GM23248 (cell line): ENCODE results near the gene SLC6A2. TPM values are rescaled to one million over a fixed set of nuclear protein-coding genes. Genes with fewer than 3 reads are reported as not detected.
A peak's percentile ranks its signal among the peaks of the same experiment; 100 is the strongest.

Experiments used
- DNase-seq: peaks from one replicate; pipeline ENCODE4 v3.0.0-alpha.2; 2015
- H2AFZ ChIP-seq: fragments of 200-600 bp; sonication (generic); 2 replicates; pipeline ENCODE4 v1.6.1; 2016; ENCODE audit warnings: antibody characterized with exemption
- H3F3A ChIP-seq: fragments of 200-600 bp; sonication (generic); 2 replicates; pipeline ENCODE4 v1.6.1; 2016; ENCODE audit warnings: mild to moderate bottlenecking, antibody characterized with exemption, mixed run types; ENCODE audit not compliant: insufficient read depth
- H3K27ac ChIP-seq: fragments of 200-600 bp; sonication (generic); 2 replicates; pipeline ENCODE4 v1.5.1; 2016; ENCODE audit warnings: mild to moderate bottlenecking
- H3K27me3 ChIP-seq: fragments of 200-600 bp; sonication (generic); replicated peaks from 2 replicates; pipeline ENCODE4 v1.6.1; 2016; ENCODE audit warnings: mild to moderate bottlenecking; ENCODE audit not compliant: insufficient read depth
- H3K36me3 ChIP-seq: fragments of 200-600 bp; sonication (generic); 2 replicates; pipeline ENCODE4 v1.6.1; 2016; ENCODE audit warnings: low read depth, mild to moderate bottlenecking
- H3K4me1 ChIP-seq: fragments of 200-600 bp; sonication (generic); 2 replicates; pipeline ENCODE4 v1.6.1; 2016; ENCODE audit warnings: mild to moderate bottlenecking; ENCODE audit not compliant: insufficient read depth
- H3K4me2 ChIP-seq: fragments of 200-600 bp; sonication (generic); one replicate; pipeline ENCODE4 v1.6.1; 2016; ENCODE audit warnings: mild to moderate bottlenecking; ENCODE audit not compliant: unreplicated experiment
- H3K4me3 ChIP-seq: fragments of 200-600 bp; sonication (generic); 2 replicates; pipeline ENCODE4 v1.5.1; 2016; ENCODE audit warnings: mild to moderate bottlenecking
- H3K79me2 ChIP-seq: fragments of 200-600 bp; sonication (generic); 2 replicates; pipeline ENCODE4 v1.6.1; 2016; ENCODE audit warnings: mild to moderate bottlenecking; ENCODE audit not compliant: insufficient read depth
- H3K9ac ChIP-seq: fragments of 200-600 bp; sonication (generic); 2 replicates; pipeline ENCODE4 v1.6.1; 2016; ENCODE audit warnings: mild to moderate bottlenecking
- H3K9me2 ChIP-seq: fragments of 200-600 bp; sonication (generic); 2 replicates; pipeline ENCODE4 v1.6.1; 2016; ENCODE audit warnings: mixed run types, mild to moderate bottlenecking, moderate library complexity; ENCODE audit not compliant: insufficient read depth
- H3K9me3 ChIP-seq: fragments of 200-600 bp; sonication (generic); one replicate; pipeline ENCODE4 v1.6.1; 2017; ENCODE audit warnings: low read depth
- H4K20me1 ChIP-seq: fragments of 200-600 bp; sonication (generic); 2 replicates; pipeline ENCODE4 v1.6.0; 2016; ENCODE audit not compliant: insufficient read depth
- EZH2 ChIP-seq: fragments of 200-600 bp; sonication (generic); IDR thresholded peaks from 2 replicates; pipeline ENCODE4 v1.6.1; 2018; ENCODE audit warnings: antibody characterized with exemption, mild to moderate bottlenecking; ENCODE audit not compliant: insufficient read depth, poor library complexity, severe bottlenecking
- EZH2phosphoT487 ChIP-seq: fragments of 200-600 bp; sonication (generic); IDR thresholded peaks from 2 replicates; pipeline ENCODE4 v1.6.1; 2018; ENCODE audit warnings: antibody characterized with exemption, moderate library complexity, mild to moderate bottlenecking, low read depth; ENCODE audit not compliant: insufficient read depth
- WGBS, 2 experiments: methylation state at CpG; one replicate each; pipeline ENCODE4 v1.1.6; 2015 to 2017; ENCODE audit warnings: low lambda C conversion rate in 2 of 2, low coverage in 1 of 2; ENCODE audit errors: missing lambda C conversion rate in 2 of 2; 5-methylcytosine and 5-hydroxymethylcytosine counted together
- in situ Hi-C: fragments of 300-500 bp; cut with MboI; formaldehyde crosslinking; loops from 2 replicates; pipeline ENCODE4 v1.15.0; 2020
- polyA plus RNA-seq: library from polyadenylated mRNA; unstranded; fragments of >200 nt; fragmentation: Nextera tagmentation; extraction: Ambion mirVana; gene quantifications from 2 replicates; pipeline ENCODE4 v1.2.1, GENCODE V29; 2016
- total RNA-seq: library from RNA; depleted of rRNA; stranded (reverse); fragments of >200 nt; shearing (Covaris generic); gene quantifications from 2 replicates; pipeline ENCODE4 v1.2.3, GENCODE V29; 2014

The SLC6A2 gene
- total and polyA plus RNA-seq, 2 experiments from 2014 or later, result not detected

- peaks cover 9% of the 10 kb centered on the region for H3K4me1 ChIP-seq
- H4K20me1 ChIP-seq, result no peaks in the 10 kb centered on the region
- no peaks in the 10 kb centered on the region for H3K36me3 ChIP-seq
- WGBS, 2 experiments, result 70 to 75% methylated on average over 10 to 11 of the region's 11 CpGs
- no peak overlapping the region for H3K4me2 ChIP-seq
- no peak for TF ChIP-seq EZH2phosphoT487
- no peak for TF ChIP-seq EZH2
- H3F3A ChIP-seq, result no peaks in the 10 kb centered on the region
- peaks cover 22% of the 10 kb centered on the region for H3K27me3 ChIP-seq
- peak; percentile 19 for DNase-seq
- no peak overlapping the region for H3K9ac ChIP-seq
- in situ Hi-C loops, result no loop called here
- H2AFZ ChIP-seq, result no peak overlapping the region
- H3K79me2 ChIP-seq, result no peaks in the 10 kb centered on the region
- no peak overlapping the region for H3K27ac ChIP-seq
- H3K9me3 ChIP-seq, result no peaks in the 10 kb centered on the region
- H3K4me3 ChIP-seq, result no peak overlapping the region
- H3K9me2 ChIP-seq, result no peaks in the 10 kb centered on the region
These were observed 12.4 kb upstream of the SLC6A2 start for GRCh38 chr16:55643161-55643970.

- H3K27ac ChIP-seq, result no peak overlapping the region
- WGBS, 2 experiments, result 65 to 81% methylated on average over 4 of the region's 4 CpGs
- no peak overlapping the region for H2AFZ ChIP-seq
- no peaks in the 10 kb centered on the region for H3K79me2 ChIP-seq
- no peak overlapping the region for H3K9ac ChIP-seq
- H3K4me1 ChIP-seq, result peaks cover 9% of the 10 kb centered on the region
- H3K36me3 ChIP-seq, result no peaks in the 10 kb centered on the region
- H3K9me3 ChIP-seq, result no peaks in the 10 kb centered on the region
- H3F3A ChIP-seq, result no peaks in the 10 kb centered on the region
- H3K4me2 ChIP-seq, result no peak overlapping the region
- DNase-seq, result no peak
- no peak for TF ChIP-seq EZH2
- no peak for TF ChIP-seq EZH2phosphoT487
- no peaks in the 10 kb centered on the region for H3K9me2 ChIP-seq
- H3K27me3 ChIP-seq, result peaks cover 28% of the 10 kb centered on the region
- H4K20me1 ChIP-seq, result no peaks in the 10 kb centered on the region
- no peak overlapping the region for H3K4me3 ChIP-seq
- in situ Hi-C loops, result no loop called here
These were observed 9.8 kb upstream of the SLC6A2 start for GRCh38 chr16:55645986-55646385.

DNA sequence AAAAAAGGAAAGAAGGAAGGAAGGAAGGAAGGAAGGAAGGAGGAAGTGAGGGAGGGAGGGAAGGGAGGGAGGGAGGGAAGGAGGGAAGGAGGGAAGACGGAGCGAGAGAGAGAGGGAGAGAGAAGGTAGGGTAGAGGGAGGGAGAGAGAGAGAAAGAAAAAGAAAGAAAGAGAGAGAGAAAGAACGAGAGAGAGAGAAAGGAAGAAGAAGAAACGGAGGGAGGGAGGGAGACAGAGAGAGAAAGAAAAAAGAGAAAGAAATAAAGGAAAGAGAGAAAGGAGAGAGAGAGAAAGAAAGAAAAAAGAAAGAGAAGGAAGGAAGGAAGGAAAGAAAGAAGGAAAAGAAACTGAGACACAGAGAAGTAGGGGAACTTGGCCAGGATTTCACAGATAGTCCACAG is 8.4 kb upstream of the SLC6A2 start:
- H3F3A ChIP-seq, result no peaks in the 10 kb centered on the region
- H3K4me1 ChIP-seq, result no peaks in the 10 kb centered on the region
- in situ Hi-C loops, result no loop called here
- H3K9ac ChIP-seq, result no peak overlapping the region
- WGBS, 2 experiments, result 83 to 89% methylated on average over 4 of the region's 4 CpGs
- H3K4me2 ChIP-seq, result no peak overlapping the region
- DNase-seq, result no peak
- no peaks in the 10 kb centered on the region for H3K9me2 ChIP-seq
- H3K4me3 ChIP-seq, result no peak overlapping the region
- TF ChIP-seq EZH2phosphoT487, result no peak
- TF ChIP-seq EZH2, result no peak
- H3K27me3 ChIP-seq, result peaks cover 28% of the 10 kb centered on the region
- H3K9me3 ChIP-seq, result no peaks in the 10 kb centered on the region
- H4K20me1 ChIP-seq, result no peaks in the 10 kb centered on the region
- H3K79me2 ChIP-seq, result no peaks in the 10 kb centered on the region
- H2AFZ ChIP-seq, result no peak overlapping the region
- H3K27ac ChIP-seq, result no peak overlapping the region
- no peaks in the 10 kb centered on the region for H3K36me3 ChIP-seq

DNA sequence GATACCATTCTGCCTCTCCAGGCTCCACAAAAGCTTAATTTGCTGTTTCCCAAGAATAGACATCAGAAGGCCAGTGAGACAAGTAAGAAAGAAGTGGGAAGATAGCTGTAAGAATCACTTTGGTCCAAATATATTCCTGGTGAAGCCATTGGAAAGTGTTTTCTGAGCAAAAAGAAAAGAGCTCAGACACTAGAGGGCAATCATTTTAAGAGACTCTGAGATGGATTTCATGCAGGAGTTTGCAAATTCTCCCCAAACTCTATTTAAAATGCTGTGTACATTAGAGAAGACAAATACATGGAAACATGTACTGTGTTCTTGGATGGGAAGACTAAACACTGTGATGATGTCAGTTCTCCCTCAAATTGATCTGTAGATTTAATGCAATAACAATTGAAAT is 8.0 kb upstream of the SLC6A2 start:
- H3K27me3 ChIP-seq, result peaks cover 28% of the 10 kb centered on the region
- H2AFZ ChIP-seq, result no peak overlapping the region
- no peak overlapping the region for H3K4me2 ChIP-seq
- H3K79me2 ChIP-seq, result no peaks in the 10 kb centered on the region
- no peaks in the 10 kb centered on the region for H3K36me3 ChIP-seq
- no peaks in the 10 kb centered on the region for H4K20me1 ChIP-seq
- H3F3A ChIP-seq, result no peaks in the 10 kb centered on the region
- in situ Hi-C loops, result no loop called here
- H3K4me3 ChIP-seq, result no peak overlapping the region
- H3K9ac ChIP-seq, result no peak overlapping the region
- no peaks in the 10 kb centered on the region for H3K9me3 ChIP-seq
- peak; percentile 15 for DNase-seq
- no peak for TF ChIP-seq EZH2phosphoT487
- TF ChIP-seq EZH2, result no peak
- H3K9me2 ChIP-seq, result no peaks in the 10 kb centered on the region
- H3K4me1 ChIP-seq, result no peaks in the 10 kb centered on the region
- no peak overlapping the region for H3K27ac ChIP-seq
